Gastrocnemius medialis (tissue), 4 donors: ENCODE data around the gene PADI3.

Experiments
- CTCF ChIP-seq, 5 experiments: fragments of 450-650 bp in 3 of 5; fragments of 200-600 bp in 2 of 5; sonication (generic) in 2 of 5; IDR thresholded peaks in 4 of 5; conservative IDR thresholded peaks in 1 of 5; 1 replicate in 4 of 5; 2 replicates in 1 of 5; pipeline ENCODE4 v1.5.1; 2016 to 2019; ENCODE audit warnings: antibody characterized with exemption in 5 of 5, mild to moderate bottlenecking in 3 of 5, moderate library complexity in 3 of 5
- POLR2A ChIP-seq, 2 donors: fragments of 450-650 bp; IDR thresholded peaks; one replicate each; pipeline ENCODE4 v1.6.1; 2017; ENCODE audit warnings: antibody characterized with exemption in 2 of 2, mild to moderate bottlenecking in 2 of 2, moderate library complexity in 2 of 2

- no peak for TF ChIP-seq CTCF (IDR thresholded peaks at IDR 0.05 in 4 of 5, conservative IDR thresholded peaks at IDR 0.05 in 1 of 5)
- TF ChIP-seq POLR2A (IDR thresholded peaks at IDR 0.05) = no peak
These were observed 11.8 kb downstream of the PADI3 start for GRCh38 chr1:17260738-17261137.
